ENCODE measurements around the gene MGP. TPM values are rescaled to one million over a fixed set of nuclear protein-coding genes. Genes with fewer than 3 reads are reported as not detected.

The MGP gene
- total and polyA plus RNA-seq, 8 donors: 78.8 to 789 (median 89.4) TPM

DNA sequence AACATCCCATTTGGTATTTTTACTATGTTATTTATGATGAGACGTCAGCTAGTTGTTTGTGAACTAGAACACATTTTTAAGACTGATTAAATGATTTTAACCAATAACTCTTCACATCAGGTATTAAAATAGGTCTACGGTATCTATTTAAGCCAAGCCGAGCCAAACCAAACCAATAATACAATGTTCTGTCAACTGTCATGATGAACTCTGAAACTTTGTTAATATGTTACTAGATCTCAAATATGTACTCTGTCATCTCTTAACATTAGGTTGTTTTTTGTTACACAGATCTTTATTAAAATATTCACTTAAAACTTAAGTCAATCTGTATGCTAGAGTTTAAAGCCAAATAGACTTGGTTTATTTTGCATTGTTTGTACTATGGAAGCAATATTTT is 43.3 kb downstream of the MGP start:
- TF ChIP-seq, protein P1, sequence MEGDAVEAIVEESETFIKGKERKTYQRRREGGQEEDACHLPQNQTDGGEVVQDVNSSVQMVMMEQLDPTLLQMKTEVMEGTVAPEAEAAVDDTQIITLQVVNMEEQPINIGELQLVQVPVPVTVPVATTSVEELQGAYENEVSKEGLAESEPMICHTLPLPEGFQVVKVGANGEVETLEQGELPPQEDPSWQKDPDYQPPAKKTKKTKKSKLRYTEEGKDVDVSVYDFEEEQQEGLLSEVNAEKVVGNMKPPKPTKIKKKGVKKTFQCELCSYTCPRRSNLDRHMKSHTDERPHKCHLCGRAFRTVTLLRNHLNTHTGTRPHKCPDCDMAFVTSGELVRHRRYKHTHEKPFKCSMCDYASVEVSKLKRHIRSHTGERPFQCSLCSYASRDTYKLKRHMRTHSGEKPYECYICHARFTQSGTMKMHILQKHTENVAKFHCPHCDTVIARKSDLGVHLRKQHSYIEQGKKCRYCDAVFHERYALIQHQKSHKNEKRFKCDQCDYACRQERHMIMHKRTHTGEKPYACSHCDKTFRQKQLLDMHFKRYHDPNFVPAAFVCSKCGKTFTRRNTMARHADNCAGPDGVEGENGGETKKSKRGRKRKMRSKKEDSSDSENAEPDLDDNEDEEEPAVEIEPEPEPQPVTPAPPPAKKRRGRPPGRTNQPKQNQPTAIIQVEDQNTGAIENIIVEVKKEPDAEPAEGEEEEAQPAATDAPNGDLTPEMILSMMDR (IDR thresholded peaks at IDR 0.05): no peak
- no peaks in the 10 kb centered on the region for H3K36me3 ChIP-seq
- H3K9me3 ChIP-seq: no peaks in the 10 kb centered on the region
- no peak overlapping the region for H3K4me3 ChIP-seq
- intact Hi-C loops (cut with DNase I): loop anchor here in 1 of 2 donors (10.0 kb wide), 1 partner anchor 152 kb away; no protein-coding TSS in a partner anchor
- DNase-seq (no peak), ATAC-seq (no peak)
- H3K27ac ChIP-seq: peak overlapping the region; percentile 26 to 37
- peaks cover 17 to 21% of the 10 kb centered on the region in 2 donors for H3K4me1 ChIP-seq
- H3K27me3 ChIP-seq: no peaks in the 10 kb centered on the region

DNA sequence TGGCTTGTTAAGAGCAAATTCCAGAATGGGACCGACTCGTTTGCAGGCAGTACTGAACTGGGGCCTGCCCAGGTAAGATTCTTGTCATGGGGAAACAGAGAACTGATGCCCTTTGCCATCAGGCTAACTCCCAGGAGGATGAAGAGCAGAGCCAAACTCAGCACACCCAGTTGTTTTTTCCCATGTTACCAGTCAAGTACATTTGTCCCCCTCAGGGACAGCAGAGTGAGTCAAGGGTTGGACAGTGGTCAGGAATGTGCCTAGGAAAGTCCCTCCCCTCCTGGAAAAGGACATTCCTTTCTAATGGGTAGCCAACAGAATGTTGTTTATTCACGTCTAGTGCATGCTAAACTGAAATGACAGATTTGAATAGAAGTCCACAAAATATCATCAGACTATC is 43.9 kb downstream of the MGP start:
- no peaks in the 10 kb centered on the region for H3K36me3 ChIP-seq
- no peak overlapping the region for H3K4me3 ChIP-seq
- TF ChIP-seq, protein P1 (IDR thresholded peaks at IDR 0.05): no peak
- intact Hi-C loops (cut with DNase I): loop anchor here in 1 of 2 donors (10.0 kb wide), 1 partner anchor 153 kb away; no protein-coding TSS in a partner anchor
- DNase-seq (no peak), ATAC-seq (peak; percentile 66)
- H3K4me1 ChIP-seq: peaks cover 11 to 15% of the 10 kb centered on the region in 2 donors
- no peaks in the 10 kb centered on the region for H3K9me3 ChIP-seq
- H3K27ac ChIP-seq: peak overlapping the region; percentile 26 to 37
- no peaks in the 10 kb centered on the region for H3K27me3 ChIP-seq

- Histone ChIP-seq H3K27me3 (no peaks in the 10 kb centered on the region), H3K4me1 (peaks cover 1 to 14% of the 10 kb centered on the region in 2 donors), H3K9me3 (no peaks in the 10 kb centered on the region), H3K4me3 (no peak overlapping the region), H3K27ac (peak overlapping the region in 1 of 2 donors; percentile 26), H3K36me3 (no peaks in the 10 kb centered on the region)
- peak; percentile 24 for ATAC-seq
- intact Hi-C loops (cut with DNase I): loop anchor here in 1 of 2 donors (10.0 kb wide), 1 partner anchor 154 kb away; no protein-coding TSS in a partner anchor
- TF ChIP-seq, protein P1 (IDR thresholded peaks at IDR 0.05): no peak
- no peak for DNase-seq
Observed at GRCh38 chr12:14840616-14841015, 45.0 kb downstream of the MGP start.

DNA sequence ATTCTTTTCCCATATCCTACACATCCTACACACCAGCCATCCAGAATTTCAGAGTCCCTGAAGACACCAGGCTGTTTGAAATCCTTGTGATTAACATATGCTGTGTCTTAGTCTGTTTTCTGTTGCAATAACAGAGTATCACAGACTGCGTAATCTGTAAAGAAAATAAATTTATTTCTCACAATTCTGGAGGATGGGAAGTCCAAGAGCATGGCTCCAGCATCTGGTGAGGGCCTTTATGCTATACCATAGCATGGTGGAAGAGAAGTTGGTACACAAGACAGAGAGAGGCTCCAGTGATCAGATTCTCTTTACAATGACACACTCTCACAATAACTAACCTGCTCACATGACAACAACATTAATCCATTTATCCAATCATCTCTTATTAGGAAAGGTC is 46.4 kb downstream of the MGP start:
- ATAC-seq (no peak), DNase-seq (no peak)
- intact Hi-C loops (cut with DNase I): no loop called here
- Histone ChIP-seq H3K4me1 (peaks cover 0 to 9% of the 10 kb centered on the region in 2 donors), H3K9me3 (no peaks in the 10 kb centered on the region), H3K36me3 (no peaks in the 10 kb centered on the region), H3K27ac (no peak overlapping the region), H3K4me3 (no peak overlapping the region), H3K27me3 (no peaks in the 10 kb centered on the region)
- TF ChIP-seq, protein P1 (IDR thresholded peaks at IDR 0.05): no peak

DNA sequence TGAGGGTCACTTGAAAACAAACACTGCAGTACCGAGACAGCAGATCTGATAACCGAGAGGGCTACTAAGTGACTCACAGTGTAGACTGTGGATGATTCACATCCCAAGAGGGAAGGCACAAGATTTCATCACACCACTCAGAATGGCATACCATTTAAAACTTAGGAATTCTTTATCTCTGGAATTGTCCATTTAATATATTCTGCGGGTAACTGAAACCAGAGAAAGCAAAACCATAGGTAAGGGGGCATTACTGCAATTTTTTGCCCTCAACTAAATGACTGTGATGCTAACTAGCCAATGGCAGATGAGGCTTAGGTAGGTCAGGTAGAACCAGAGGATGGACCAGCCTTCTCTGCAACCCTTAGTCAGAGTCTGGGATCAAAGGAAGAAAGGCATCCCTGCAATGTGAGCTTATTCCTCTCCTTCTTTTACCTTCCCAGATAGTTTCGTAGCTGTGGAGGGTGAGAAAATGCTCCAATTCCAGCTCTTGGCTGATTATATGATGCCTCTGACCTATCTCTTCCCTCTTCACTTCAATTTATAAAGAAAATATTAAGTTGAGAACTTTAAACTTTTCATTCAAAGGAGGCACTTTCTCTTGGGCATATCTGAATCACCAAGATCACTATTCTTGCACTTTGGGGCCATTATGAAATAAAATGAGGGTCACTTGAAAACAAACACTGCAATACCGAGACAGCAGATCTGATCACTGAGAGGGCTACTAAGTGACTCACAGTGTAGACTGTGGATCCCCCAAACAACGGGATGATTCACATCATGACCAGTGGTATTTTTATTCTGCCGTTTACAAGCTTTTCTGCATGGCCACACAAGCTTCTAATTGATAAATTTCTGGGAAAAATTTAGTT is 49.1 kb downstream of the MGP start:
- H3K9me3 ChIP-seq: no peaks in the 10 kb centered on the region
- H3K36me3 ChIP-seq: no peaks in the 10 kb centered on the region
- no peak overlapping the region for H3K4me3 ChIP-seq
- H3K27me3 ChIP-seq: no peaks in the 10 kb centered on the region
- TF ChIP-seq, protein P1 (IDR thresholded peaks at IDR 0.05): no peak
- H3K4me1 ChIP-seq: peaks cover 0 to 9% of the 10 kb centered on the region in 2 donors
- ATAC-seq: peak; percentile 88
- peak overlapping the region in 1 of 2 donors; percentile 39 for H3K27ac ChIP-seq
- no peak for DNase-seq
- intact Hi-C loops (cut with DNase I): no loop called here

Data from left lung (tissue), 10 donors.